Smooth muscle cell (in vitro differentiated cells): ENCODE results near the gene SLC8A3. TPM values are rescaled to one million over a fixed set of nuclear protein-coding genes. Genes with fewer than 3 reads are reported as not detected.

ENCODE experiments used
- DNase-seq: peaks from one replicate; lab custom pipeline; 2025; ENCODE audit not compliant: unreplicated experiment; lab: John Stamatoyannopoulos, UW
- H2AFZ ChIP-seq: fragments of 200-600 bp; sonication (generic); 2 replicates; pipeline ENCODE4 v1.6.0; 2016; ENCODE audit warnings: antibody characterized with exemption, low read depth, mild to moderate bottlenecking
- H3F3A ChIP-seq: fragments of 200-600 bp; sonication (generic); 2 replicates; pipeline ENCODE4 v1.6.0; 2017; ENCODE audit warnings: antibody characterized with exemption, low read depth
- H3K27ac ChIP-seq: fragments of 200-600 bp; sonication (generic); 2 replicates; pipeline ENCODE4 v1.5.1; 2016; ENCODE audit warnings: low read depth, mild to moderate bottlenecking
- H3K27me3 ChIP-seq: fragments of 200-600 bp; sonication (generic); 2 replicates; pipeline ENCODE4 v1.6.1; 2016; ENCODE audit warnings: low read depth, mild to moderate bottlenecking
- H3K36me3 ChIP-seq: fragments of 200-600 bp; sonication (generic); 2 replicates; pipeline ENCODE4 v1.5.1; 2016; ENCODE audit warnings: low read depth
- H3K4me1 ChIP-seq: fragments of 200-600 bp; sonication (generic); 2 replicates; pipeline ENCODE4 v1.5.1; 2016; ENCODE audit warnings: low read depth
- H3K4me2 ChIP-seq: fragments of 200-600 bp; sonication (generic); 2 replicates; pipeline ENCODE4 v1.6.0; 2016; ENCODE audit warnings: mild to moderate bottlenecking
- H3K4me3 ChIP-seq: fragments of 200-600 bp; sonication (generic); 2 replicates; pipeline ENCODE4 v1.5.1; 2016; ENCODE audit warnings: mild to moderate bottlenecking
- H3K79me2 ChIP-seq: fragments of 200-600 bp; sonication (generic); 2 replicates; pipeline ENCODE4 v1.6.0; 2016; ENCODE audit warnings: low read depth, mild to moderate bottlenecking
- H3K9ac ChIP-seq: fragments of 200-600 bp; sonication (generic); 2 replicates; pipeline ENCODE4 v1.6.0; 2016; ENCODE audit warnings: low read depth
- H3K9me3 ChIP-seq: fragments of 200-600 bp; sonication (generic); replicated peaks from 2 replicates; pipeline ENCODE4 v1.5.1; 2016; ENCODE audit warnings: low read depth
- H4K20me1 ChIP-seq: fragments of 200-600 bp; sonication (generic); 2 replicates; pipeline ENCODE4 v1.6.0; 2016; ENCODE audit warnings: low read depth
- CTCF ChIP-seq: fragments of 200-600 bp; sonication (generic); IDR thresholded peaks from 2 replicates; pipeline ENCODE4 v1.5.1; 2017; ENCODE audit warnings: borderline replicate concordance, mild to moderate bottlenecking, antibody characterized with exemption; ENCODE audit not compliant: insufficient read depth, poor library complexity, severe bottlenecking
- WGBS: methylation state at CpG from one replicate; pipeline ENCODE4 v1.1.7; 2016; ENCODE audit warnings: low lambda C conversion rate; 5-methylcytosine and 5-hydroxymethylcytosine counted together
- polyA plus RNA-seq: library from polyadenylated mRNA; unstranded; fragments of >200 nt; fragmentation: Nextera tagmentation; extraction: Ambion mirVana; gene quantifications from 2 replicates; pipeline ENCODE4 v1.2.1, GENCODE V29; 2016
- total RNA-seq: library from RNA; depleted of rRNA; stranded (reverse); fragments of >200 nt; gene quantifications from 2 replicates; pipeline ENCODE4 v1.2.3, GENCODE V29; 2014

The SLC8A3 gene
- total and polyA plus RNA-seq, 2 experiments from 2014 or later: not detected

- H3K27ac ChIP-seq: no peak overlapping the region
- TF ChIP-seq CTCF: peak; percentile 27
- H3K9me3 ChIP-seq: no peaks in the 10 kb centered on the region
- H3K4me3 ChIP-seq: no peak overlapping the region
- H3K9ac ChIP-seq: no peak overlapping the region
- H3K4me2 ChIP-seq: no peak overlapping the region
- peaks cover 20% of the 10 kb centered on the region for H3K27me3 ChIP-seq
- H4K20me1 ChIP-seq: no peaks in the 10 kb centered on the region
- no peak for DNase-seq
- no peaks in the 10 kb centered on the region for H3F3A ChIP-seq
- H2AFZ ChIP-seq: no peak overlapping the region
- H3K4me1 ChIP-seq: no peaks in the 10 kb centered on the region
- no peaks in the 10 kb centered on the region for H3K36me3 ChIP-seq
- no peaks in the 10 kb centered on the region for H3K79me2 ChIP-seq
- 28% methylated on average over 4 of the region's 4 CpGs for WGBS
Observed at GRCh38 chr14:70096866-70097265, 91.9 kb downstream of the SLC8A3 start.

GRCh38 chr14:70094631-70095030, 94.1 kb downstream of the SLC8A3 start:
- H3K9me3 ChIP-seq: no peaks in the 10 kb centered on the region
- no peaks in the 10 kb centered on the region for H3F3A ChIP-seq
- H3K4me1 ChIP-seq: no peaks in the 10 kb centered on the region
- TF ChIP-seq CTCF: no peak
- H3K36me3 ChIP-seq: no peaks in the 10 kb centered on the region
- no peak for DNase-seq
- H3K27ac ChIP-seq: no peak overlapping the region
- no peaks in the 10 kb centered on the region for H3K79me2 ChIP-seq
- H4K20me1 ChIP-seq: no peaks in the 10 kb centered on the region
- WGBS: 63% methylated on average over 1 of the region's 1 CpG
- H3K27me3 ChIP-seq: peaks cover 42% of the 10 kb centered on the region
- H3K4me2 ChIP-seq: no peak overlapping the region
- H3K4me3 ChIP-seq: no peak overlapping the region
- no peak overlapping the region for H2AFZ ChIP-seq
- H3K9ac ChIP-seq: no peak overlapping the region

- Histone ChIP-seq H3K4me1 (no peaks in the 10 kb centered on the region), H3K27ac (no peak overlapping the region), H3K79me2 (no peaks in the 10 kb centered on the region), H3K36me3 (no peaks in the 10 kb centered on the region), H3K9me3 (no peaks in the 10 kb centered on the region), H3K4me3 (no peak overlapping the region), H3K27me3 (peaks cover 48% of the 10 kb centered on the region), H3K4me2 (no peak overlapping the region), H3F3A (no peaks in the 10 kb centered on the region), H4K20me1 (no peaks in the 10 kb centered on the region), H3K9ac (no peak overlapping the region), H2AFZ (no peak overlapping the region)
- DNase-seq: no peak
- WGBS: 89% methylated on average over 3 of the region's 3 CpGs
- TF ChIP-seq CTCF: no peak
Observed at GRCh38 chr14:70094106-70094505, 94.6 kb downstream of the SLC8A3 start.

- no peak overlapping the region for H3K4me2 ChIP-seq
- no peaks in the 10 kb centered on the region for H3K9me3 ChIP-seq
- no peak overlapping the region for H3K27ac ChIP-seq
- TF ChIP-seq CTCF: no peak
- 100% methylated on average over 2 of the region's 2 CpGs for WGBS
- H4K20me1 ChIP-seq: no peaks in the 10 kb centered on the region
- H3K79me2 ChIP-seq: no peaks in the 10 kb centered on the region
- no peaks in the 10 kb centered on the region for H3F3A ChIP-seq
- DNase-seq: no peak
- no peak overlapping the region for H3K9ac ChIP-seq
- no peaks in the 10 kb centered on the region for H3K4me1 ChIP-seq
- peaks cover 56% of the 10 kb centered on the region for H3K27me3 ChIP-seq
- no peaks in the 10 kb centered on the region for H3K36me3 ChIP-seq
- no peak overlapping the region for H3K4me3 ChIP-seq
- H2AFZ ChIP-seq: no peak overlapping the region
Observed at GRCh38 chr14:70093156-70093555, 95.6 kb downstream of the SLC8A3 start.
